OCI-M1 (cell line): ENCODE measurements around the gene ZNF438.
"Not testable (repeated sequence)": the region's sequence is repeated elsewhere in the genome, so short reads cannot be mapped to it uniquely, and the experiment has no call there.

ENCODE experiments used
- DNase-seq: peaks from one replicate; lab custom pipeline; 2025; lab: John Stamatoyannopoulos, UW

Gene ZNF438

GRCh38 chr10:31031558-31032257 is at the start of gene ZNF438:
ZNF438 (minus strand) TSS chr10:31031865; CDS start chr10:30877034, 154,831 bp downstream.
- DNase-seq, result peak; percentile 95

- no peak for DNase-seq
Measured at GRCh38 chr10:31076610-31076988, 44.9 kb upstream of the ZNF438 start.

- DNase-seq, result no peak
Measured at GRCh38 chr10:31075881-31076609, 44.4 kb upstream of the ZNF438 start.

GRCh38 chr10:31075434-31075833 is 43.8 kb upstream of the ZNF438 start:
- DNase-seq, result no peak

- no peak for DNase-seq
Measured at GRCh38 chr10:31074722-31075086, 43.0 kb upstream of the ZNF438 start.

- no peak for DNase-seq
Measured at GRCh38 chr10:31073996-31074721, 42.5 kb upstream of the ZNF438 start.

DNA sequence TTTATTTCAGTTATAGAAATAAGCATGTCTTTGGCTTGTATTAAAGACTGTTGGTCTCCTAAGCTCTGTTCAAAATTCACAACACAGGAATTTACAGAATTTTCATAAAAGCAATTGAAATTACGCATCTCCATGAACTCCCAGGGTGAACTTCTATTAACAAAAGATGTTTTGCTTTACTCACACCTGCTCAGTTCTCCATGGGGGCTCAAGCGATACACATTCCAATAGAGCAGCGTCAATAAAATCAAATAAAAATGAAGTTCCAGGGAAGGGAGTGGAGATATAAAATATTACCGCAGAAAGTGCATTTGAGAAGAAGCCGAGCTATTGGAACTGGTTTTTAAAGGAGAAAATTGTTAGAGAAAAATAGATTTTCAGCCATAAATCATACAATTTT is 41.5 kb upstream of the ZNF438 start:
- no peak for DNase-seq

GRCh38 chr10:31072451-31072850 is 40.8 kb upstream of the ZNF438 start:
- no peak for DNase-seq

GRCh38 chr10:31071232-31072005 is 39.8 kb upstream of the ZNF438 start:
- no peak for DNase-seq

GRCh38 chr10:31070691-31071090 is 39.0 kb upstream of the ZNF438 start:
- no peak for DNase-seq

- DNase-seq, result no peak
Measured at GRCh38 chr10:31070025-31070424, 38.4 kb upstream of the ZNF438 start.

DNA sequence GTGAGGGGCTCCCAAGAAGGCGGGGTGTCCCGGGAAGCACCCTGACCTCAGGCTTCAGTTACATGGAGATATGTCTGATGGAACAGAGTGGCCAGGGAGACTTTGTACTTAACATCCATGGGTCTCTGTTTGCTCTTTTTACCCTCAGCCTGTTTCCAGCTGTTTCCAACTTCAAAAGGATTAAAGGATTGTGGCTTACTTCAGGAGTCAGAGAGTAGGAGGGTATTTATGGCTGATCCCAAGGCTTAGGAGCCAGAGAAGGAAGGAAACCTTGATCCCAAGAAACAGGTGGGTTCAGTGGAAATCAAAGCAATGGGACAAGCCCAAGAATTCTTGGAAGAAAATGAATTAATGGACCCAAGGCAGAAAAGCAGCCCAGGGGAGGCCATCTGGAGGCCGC is 37.7 kb upstream of the ZNF438 start:
- DNase-seq, result no peak

- no peak for DNase-seq
Measured at GRCh38 chr10:31064348-31064747, 32.7 kb upstream of the ZNF438 start.

GRCh38 chr10:31063841-31064240 is 32.2 kb upstream of the ZNF438 start:
- no peak for DNase-seq

DNA sequence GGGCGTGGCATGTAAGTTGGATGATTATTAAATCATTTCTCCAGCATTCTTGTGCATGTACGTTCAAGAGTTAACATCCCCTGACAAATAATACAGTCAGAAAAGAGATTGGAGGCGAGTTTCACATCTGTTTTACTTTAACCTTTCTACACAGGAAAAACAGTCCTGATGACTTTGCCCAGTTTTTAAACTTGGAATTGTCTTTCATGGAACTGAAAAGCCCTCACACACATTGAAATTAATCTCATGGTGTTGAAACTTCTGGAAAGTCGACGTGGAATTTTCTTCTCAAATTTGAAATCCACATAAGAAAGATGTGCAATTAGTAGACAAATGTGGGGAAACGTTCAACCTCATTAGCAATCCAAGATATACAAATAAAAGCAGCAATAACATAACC is 31.2 kb upstream of the ZNF438 start:
- no peak for DNase-seq

- DNase-seq, result no peak
Measured at GRCh38 chr10:31061941-31062340, 30.3 kb upstream of the ZNF438 start.

GRCh38 chr10:31058795-31059703 is 27.4 kb upstream of the ZNF438 start:
- no peak for DNase-seq

DNA sequence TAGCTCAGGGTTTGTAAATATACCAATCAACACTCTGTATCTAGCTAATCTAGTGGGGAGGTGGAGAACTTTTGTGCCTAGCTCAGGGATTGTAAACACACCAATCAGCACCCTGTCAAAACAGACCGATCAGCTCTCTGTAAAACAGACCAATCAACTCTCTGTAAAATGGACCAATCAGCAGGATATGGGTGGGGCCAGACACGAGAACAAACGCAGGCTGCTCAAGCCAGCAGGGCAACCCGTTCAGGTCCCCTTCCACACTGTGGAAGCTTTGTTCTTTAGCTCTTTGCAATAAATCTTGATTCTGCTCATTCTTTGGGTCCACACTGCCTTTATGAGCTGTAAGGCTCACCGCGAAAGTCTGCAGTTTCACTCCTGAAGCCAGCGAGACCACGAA is 25.0 kb upstream of the ZNF438 start:
- not testable (repeated sequence) for DNase-seq

GRCh38 chr10:31055573-31056251 is 24.0 kb upstream of the ZNF438 start:
- DNase-seq, result no peak

DNA sequence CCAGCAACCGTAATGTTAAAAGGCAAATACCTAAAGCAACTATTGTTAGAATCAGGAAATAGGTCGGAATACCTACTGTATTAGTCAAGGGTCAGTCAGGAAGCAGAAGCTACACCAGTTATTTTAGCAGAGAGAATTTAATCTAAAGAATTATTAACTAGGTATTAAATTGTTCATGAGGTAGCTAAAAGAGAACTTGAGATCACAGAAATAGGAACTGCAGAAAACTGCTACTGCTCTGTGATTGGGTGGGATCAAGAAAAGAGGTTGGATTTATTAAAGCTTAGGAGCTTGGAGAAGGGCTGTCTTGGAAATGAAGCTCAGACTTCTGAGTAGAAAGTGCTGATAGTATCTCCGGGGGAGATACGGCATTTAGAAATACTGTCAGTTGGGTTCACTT is 20.0 kb upstream of the ZNF438 start:
- DNase-seq, result no peak

GRCh38 chr10:31042670-31043069 is 11.0 kb upstream of the ZNF438 start:
- no peak for DNase-seq
